ENCODE measurements around the gene IL6ST.
A peak's percentile ranks its signal among the peaks of the same experiment; 100 is the strongest.
"Not testable (repeated sequence)": the region's sequence is repeated elsewhere in the genome, so short reads cannot be mapped to it uniquely, and the experiment has no call there.

Gene IL6ST

GRCh38 chr5:55969956-55970355 is 24.8 kb downstream of the IL6ST start:
- ChIA-PET POLR2A (no interaction called here), CTCF (no interaction called here)
- no peak for DNase-seq (ENCODE audit: extremely low spot score)
- no peak for TF ChIP-seq LEF1 (IDR thresholded peaks at IDR 0.05; ENCODE audit: borderline replicate concordance)

DNA sequence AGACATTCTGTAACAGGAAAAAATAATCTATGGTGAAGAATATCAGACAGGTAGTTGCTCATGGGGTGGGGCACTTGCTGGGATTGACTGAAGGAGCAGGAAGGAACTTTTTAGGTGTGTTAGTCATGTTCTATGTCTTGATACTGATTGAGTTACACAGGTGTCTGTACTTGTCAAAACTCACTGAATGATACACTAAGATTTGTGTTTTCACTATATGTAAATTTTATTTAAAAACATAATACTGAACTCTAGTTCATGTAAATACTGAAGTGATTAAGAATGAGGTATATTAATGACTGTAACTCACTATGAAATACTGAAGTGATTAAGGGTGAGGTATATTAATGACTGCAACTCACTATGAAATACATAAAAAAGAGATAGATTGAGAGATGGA is 28.5 kb downstream of the IL6ST start:
- CTCF ChIA-PET, result no interaction called here
- no peak for DNase-seq (ENCODE audit: extremely low spot score)
- TF ChIP-seq ARNT (IDR thresholded peaks at IDR 0.05), result no peak
- TF ChIP-seq SP1 (IDR thresholded peaks at IDR 0.05), result no peak
- TF ChIP-seq BHLHE40 (IDR thresholded peaks at IDR 0.05; ENCODE audit: borderline replicate concordance), result no peak
- TF ChIP-seq TARDBP (IDR thresholded peaks at IDR 0.05), result no peak
- POLR2A ChIA-PET, result no interaction called here

DNA sequence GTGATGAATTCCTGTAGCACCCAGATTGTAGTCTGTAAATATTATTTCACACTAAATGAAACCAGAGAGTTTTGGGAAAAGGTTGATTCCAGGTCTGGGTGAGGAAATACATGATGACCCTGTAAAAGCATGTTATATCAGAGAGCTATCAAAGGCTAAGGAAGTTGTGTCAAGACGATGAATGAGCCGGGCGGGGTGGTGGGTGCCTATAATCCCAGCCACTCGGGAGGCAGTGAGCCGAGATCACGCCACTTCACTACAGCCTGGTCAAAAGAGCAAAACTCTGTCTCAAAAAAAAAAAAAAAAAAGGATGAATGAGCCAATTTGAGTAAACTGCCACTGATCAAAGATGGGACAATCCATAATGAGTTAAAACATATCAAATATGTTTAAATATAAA is 29.2 kb downstream of the IL6ST start:
- DNase-seq (ENCODE audit: extremely low spot score), result no peak
- POLR2A ChIA-PET, result no interaction called here
- CTCF ChIA-PET, result no interaction called here
- TF ChIP-seq FOXA1 (IDR thresholded peaks at IDR 0.05) (no peak), TARDBP (IDR thresholded peaks at IDR 0.05) (no peak), NFRKB (IDR thresholded peaks at IDR 0.05) (no peak), L3MBTL2 (conservative IDR thresholded peaks at IDR 0.05) (no peak), SUZ12 (IDR thresholded peaks at IDR 0.05) (no peak), CTBP1 (IDR thresholded peaks at IDR 0.05; ENCODE audit: borderline replicate concordance) (no peak), SP1 (IDR thresholded peaks at IDR 0.05) (no peak), BHLHE40 (IDR thresholded peaks at IDR 0.05; ENCODE audit: borderline replicate concordance) (no peak), HDGF (IDR thresholded peaks at IDR 0.05; ENCODE audit: borderline replicate concordance) (no peak), FOXK2 (IDR thresholded peaks at IDR 0.05) (no peak), ZNF384 (IDR thresholded peaks at IDR 0.05) (no peak), LEF1 (IDR thresholded peaks at IDR 0.05; ENCODE audit: borderline replicate concordance) (no peak)

DNA sequence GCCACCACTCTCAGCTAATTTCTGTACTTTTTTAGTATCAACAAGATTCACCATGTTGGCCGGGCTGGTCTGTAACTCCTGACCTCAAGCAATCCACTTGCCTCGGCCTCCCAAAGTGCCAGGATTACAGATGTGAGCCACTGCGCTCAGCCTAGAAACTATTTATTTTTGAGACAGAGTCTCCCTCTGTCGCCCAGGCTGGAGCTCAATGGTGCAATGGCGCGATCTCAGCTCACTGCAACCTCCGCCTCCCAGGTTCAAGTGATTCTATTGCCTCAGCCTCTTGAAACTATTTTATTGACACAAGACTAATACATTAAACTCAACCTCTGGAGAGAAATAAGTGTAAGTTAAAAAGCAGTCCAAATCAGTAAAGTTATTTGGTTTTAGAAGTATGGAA is 34.0 kb downstream of the IL6ST start:
- TF ChIP-seq FOXM1 (IDR thresholded peaks at IDR 0.05; ENCODE audit: borderline replicate concordance) (no peak), BHLHE40 (IDR thresholded peaks at IDR 0.05; ENCODE audit: borderline replicate concordance) (no peak), SUZ12 (IDR thresholded peaks at IDR 0.05) (no peak), FOXK2 (IDR thresholded peaks at IDR 0.05) (no peak), CTBP1 (IDR thresholded peaks at IDR 0.05; ENCODE audit: borderline replicate concordance) (no peak), TARDBP (IDR thresholded peaks at IDR 0.05) (no peak), ELF4 (IDR thresholded peaks at IDR 0.05) (no peak)
- TF ChIP-seq, protein P1, sequence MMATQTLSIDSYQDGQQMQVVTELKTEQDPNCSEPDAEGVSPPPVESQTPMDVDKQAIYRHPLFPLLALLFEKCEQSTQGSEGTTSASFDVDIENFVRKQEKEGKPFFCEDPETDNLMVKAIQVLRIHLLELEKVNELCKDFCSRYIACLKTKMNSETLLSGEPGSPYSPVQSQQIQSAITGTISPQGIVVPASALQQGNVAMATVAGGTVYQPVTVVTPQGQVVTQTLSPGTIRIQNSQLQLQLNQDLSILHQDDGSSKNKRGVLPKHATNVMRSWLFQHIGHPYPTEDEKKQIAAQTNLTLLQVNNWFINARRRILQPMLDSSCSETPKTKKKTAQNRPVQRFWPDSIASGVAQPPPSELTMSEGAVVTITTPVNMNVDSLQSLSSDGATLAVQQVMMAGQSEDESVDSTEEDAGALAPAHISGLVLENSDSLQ (IDR thresholded peaks at IDR 0.05), result no peak
- CTCF ChIA-PET, result no interaction called here
- DNase-seq (ENCODE audit: extremely low spot score), result no peak
- POLR2A ChIA-PET, result no interaction called here

- ChIA-PET CTCF (no interaction called here), POLR2A (no interaction called here)
- no peak for TF ChIP-seq L3MBTL2 (conservative IDR thresholded peaks at IDR 0.05)
- TF ChIP-seq ZNF384 (IDR thresholded peaks at IDR 0.05), result no peak
- no peak for TF ChIP-seq SUZ12 (IDR thresholded peaks at IDR 0.05)
- no peak for TF ChIP-seq CTBP1 (IDR thresholded peaks at IDR 0.05; ENCODE audit: borderline replicate concordance)
- TF ChIP-seq LEF1 (IDR thresholded peaks at IDR 0.05; ENCODE audit: borderline replicate concordance), result no peak
- TF ChIP-seq SP1 (IDR thresholded peaks at IDR 0.05), result no peak
- no peak for TF ChIP-seq BHLHE40 (IDR thresholded peaks at IDR 0.05; ENCODE audit: borderline replicate concordance)
- no peak for TF ChIP-seq NFRKB (IDR thresholded peaks at IDR 0.05)
- TF ChIP-seq ARNT (IDR thresholded peaks at IDR 0.05), result no peak
- no peak for TF ChIP-seq FOXM1 (IDR thresholded peaks at IDR 0.05; ENCODE audit: borderline replicate concordance)
- no peak for TF ChIP-seq TARDBP (IDR thresholded peaks at IDR 0.05)
- no peak for TF ChIP-seq HDGF (IDR thresholded peaks at IDR 0.05; ENCODE audit: borderline replicate concordance)
- TF ChIP-seq FOXA1 (IDR thresholded peaks at IDR 0.05), result no peak
- DNase-seq (ENCODE audit: extremely low spot score), result no peak
These were observed 35.6 kb downstream of the IL6ST start for GRCh38 chr5:55959208-55959607.

DNA sequence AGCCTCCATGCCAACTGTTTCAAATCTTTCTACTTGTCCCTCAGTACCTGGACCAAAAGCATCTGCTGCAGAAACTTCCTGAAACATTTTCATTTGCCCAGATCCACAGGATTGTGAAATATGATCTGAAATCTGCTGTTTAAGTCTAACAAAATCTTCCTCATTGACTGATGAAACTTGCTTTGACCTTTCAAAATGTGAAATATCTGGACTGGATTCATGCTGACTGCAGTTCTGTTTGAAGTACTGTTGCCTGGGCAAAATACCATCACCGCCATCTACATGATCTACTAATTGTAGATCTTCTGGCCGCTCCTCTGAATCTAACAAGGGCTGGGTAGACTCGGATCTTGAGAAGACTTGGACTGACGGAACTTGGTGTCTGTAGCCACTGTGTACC is 53.6 kb downstream of the IL6ST start:
- CTCF ChIA-PET; DNase-seq (ENCODE audit: extremely low spot score); POLR2A ChIA-PET: not testable (repeated sequence)

DNA sequence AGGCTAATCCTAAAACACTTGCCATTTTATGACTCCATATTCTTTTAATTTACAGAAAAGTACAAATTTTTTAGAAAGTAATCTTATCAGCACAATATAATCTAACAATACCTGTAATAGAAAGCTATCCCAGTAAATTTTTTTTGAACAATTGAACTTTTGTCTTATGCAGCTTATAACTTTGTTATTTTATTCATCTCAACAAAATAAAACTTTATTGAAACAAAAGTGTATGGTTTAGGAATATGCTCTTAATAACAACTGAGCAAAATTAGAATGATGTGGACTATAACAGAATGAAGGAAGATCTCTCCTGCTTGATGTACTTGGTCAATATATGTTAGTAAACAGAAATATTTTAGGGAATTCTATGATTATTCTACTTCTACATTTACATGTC is 57.2 kb downstream of the IL6ST start:
- CTCF ChIA-PET, result interaction anchor here (0.7 to 2.4 kb wide), 4 partner anchors 10 to 345 kb away, joined by 3 to 24 read pairs (median 4); no protein-coding TSS in a partner anchor
- POLR2A ChIA-PET; DNase-seq (ENCODE audit: extremely low spot score): not testable (repeated sequence)

DNA sequence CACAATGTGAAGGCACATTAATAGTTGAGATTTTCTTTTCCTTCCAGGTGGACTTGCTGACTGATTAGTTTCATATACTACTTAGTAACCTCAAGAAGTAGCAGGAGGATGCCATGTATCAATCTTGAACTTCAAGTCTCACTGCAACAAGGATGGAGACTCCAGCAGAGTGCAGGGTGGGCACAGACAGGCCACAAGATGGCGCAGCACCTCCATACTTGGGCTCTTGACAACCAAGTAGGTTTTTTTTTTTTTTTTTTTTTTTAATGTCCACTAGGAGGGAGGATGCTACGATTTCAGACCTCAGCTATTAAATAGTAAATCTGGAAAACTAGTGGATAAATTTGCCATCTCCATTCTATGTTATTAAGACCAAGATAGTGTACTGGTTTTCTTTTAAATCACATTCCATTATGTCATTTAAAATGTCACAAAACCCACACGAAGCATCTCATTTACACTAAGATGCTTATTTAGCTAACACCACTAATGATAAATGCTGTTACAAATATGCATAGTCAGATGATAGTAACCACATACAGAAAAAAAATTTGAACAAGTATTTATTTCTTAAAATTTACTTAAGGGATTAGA is 58.6 kb downstream of the IL6ST start:
- POLR2A ChIA-PET, result no interaction called here
- TF ChIP-seq ZNF384 (IDR thresholded peaks at IDR 0.05) (peak; percentile 99), TARDBP (IDR thresholded peaks at IDR 0.05) (no peak)
- CTCF ChIA-PET, result interaction anchor here (0.6 to 2.4 kb wide), 8 partner anchors 12 to 534 kb away, joined by 3 to 24 read pairs (median 3); no protein-coding TSS in a partner anchor

GRCh38 chr5:55935371-55935770 is 59.4 kb downstream of the IL6ST start:
- ChIA-PET CTCF (interaction anchor here (0.6 to 1.4 kb wide), 5 partner anchors 12 to 266 kb away, joined by 3 to 4 read pairs (median 3); no protein-coding TSS in a partner anchor), POLR2A (no interaction called here)
- DNase-seq (ENCODE audit: extremely low spot score), result no peak
- TF ChIP-seq NFRKB (IDR thresholded peaks at IDR 0.05) (no peak), L3MBTL2 (conservative IDR thresholded peaks at IDR 0.05) (no peak), SP1 (IDR thresholded peaks at IDR 0.05) (no peak), FOXM1 (IDR thresholded peaks at IDR 0.05; ENCODE audit: borderline replicate concordance) (no peak), FOXA1 (IDR thresholded peaks at IDR 0.05) (no peak)

More for the DNA sequence above, 58.6 kb downstream of the IL6ST start:
- DNase-seq (ENCODE audit: extremely low spot score), result peak; percentile 73
